HCT116 (cell line): ENCODE data around the gene MRPS2. TPM values are rescaled to one million over a fixed set of nuclear protein-coding genes. Genes with fewer than 3 reads are reported as not detected.

Experiments
- ATAC-seq: fragments of 200-7000 bp; cut with Tn5 transposase; 2 replicates; pipeline ENCODE4 v1.9.1; 2020; ENCODE audit warnings: mild to moderate bottlenecking, moderate library complexity
- BruUV-seq: library from RNA; stranded (reverse); fragments of 400-500 nt; replicated peaks from 2 replicates; lab custom pipeline; 2021; lab: Mats Ljungman, UMichigan
- CTCF ChIA-PET: fragments of 300-600 bp; sonication (Branson Sonifier 250); formaldehyde crosslinking; loops from one replicate; lab custom pipeline; 2021; ENCODE audit warnings: antibody characterized with exemption; lab: Charles Lee
- POLR2A ChIA-PET: fragments of 300-600, 350-600 bp; sonication (Branson Sonifier 250); formaldehyde crosslinking; loops from one replicate; lab custom pipeline; 2021; ENCODE audit warnings: antibody characterized with exemption; lab: Charles Lee
- RAD21 ChIA-PET, 2 experiments: fragments of 300-600 bp; sonication (Branson Sonifier 250); formaldehyde crosslinking; loops; one replicate each; lab custom pipeline; 2023; ENCODE audit warnings: low total read pairs in 2 of 2; ENCODE audit not compliant: uncharacterized antibody in 2 of 2, unreplicated experiment in 2 of 2, low non-redundant PET in 1 of 2; lab: Charles Lee
- DNase-seq: peaks from one replicate; pipeline ENCODE4 v3.0.0-alpha.2; 2010; ENCODE audit warnings: low read depth, low spot score
- H2AFZ ChIP-seq: fragments of 200-600 bp; shearing (Covaris generic), sonication (generic); 2 replicates; pipeline ENCODE4 v1.6.1; 2017; ENCODE audit warnings: low read depth, mixed run types, mixed read lengths, antibody characterized with exemption, low read length; ENCODE audit not compliant: poor library complexity, severe bottlenecking
- H3K27ac ChIP-seq: 2 replicates; pipeline ENCODE4 v1.5.1; 2012; ENCODE audit warnings: low read depth, low read length
- H3K27me3 ChIP-seq: fragments of 200-600 bp; sonication (generic); 2 replicates; pipeline ENCODE4 v1.6.1; 2016; ENCODE audit warnings: mixed run types, low read length, mixed read lengths; ENCODE audit not compliant: insufficient read depth
- H3K36me3 ChIP-seq, 2 experiments: fragments of 200-500 bp in 1 of 2; fragments of 200-600 bp in 1 of 2; sonication (Bioruptor generic) in 1 of 2; sonication (generic) in 1 of 2; 2 replicates each; pipeline versions ENCODE4 v1.5.1 to v1.6.1; 2014 to 2016; ENCODE audit warnings: low read length in 2 of 2, inconsistent platforms in 1 of 2, mixed read lengths in 1 of 2, mixed run types in 1 of 2; ENCODE audit not compliant: insufficient read depth in 2 of 2, control insufficient read depth in 1 of 2
- H3K4me1 ChIP-seq, 2 experiments: fragments of 200-600 bp in 1 of 2; sonication (generic) in 1 of 2; 2 replicates each; pipeline versions ENCODE4 v1.5.1 to v1.6.1; 2012 to 2017; ENCODE audit warnings: low read length in 2 of 2, inconsistent platforms in 1 of 2, mild to moderate bottlenecking in 1 of 2, mixed read lengths in 1 of 2, mixed run types in 1 of 2, moderate library complexity in 1 of 2; ENCODE audit not compliant: insufficient read depth in 2 of 2, control insufficient read depth in 1 of 2
- H3K4me2 ChIP-seq: fragments of 200-600 bp; sonication (generic); 2 replicates; pipeline ENCODE4 v1.6.1; 2017; ENCODE audit warnings: mixed run types, low read length, mixed read lengths
- H3K4me3 ChIP-seq, 2 experiments: fragments of 200-600 bp in 1 of 2; sonication (generic) in 1 of 2; replicated peaks in 1 of 2; 2 replicates each; pipeline ENCODE4 v1.5.1; 2011 to 2016; ENCODE audit warnings: low read length in 2 of 2, control low read depth in 1 of 2, low read depth in 1 of 2, mild to moderate bottlenecking in 1 of 2, mixed read lengths in 1 of 2, mixed run types in 1 of 2
- H3K79me2 ChIP-seq: fragments of 200-600 bp; sonication (generic); 2 replicates; pipeline ENCODE4 v1.6.1; 2017; ENCODE audit warnings: mild to moderate bottlenecking, mixed run types, low read length, moderate library complexity, mixed read lengths; ENCODE audit not compliant: insufficient read depth
- H3K9ac ChIP-seq: fragments of 200-600 bp; sonication (generic); 2 replicates; pipeline ENCODE4 v1.6.1; 2016; ENCODE audit warnings: low read length, mixed read lengths
- H3K9me2 ChIP-seq: fragments of 200-600 bp; sonication (generic), shearing (Covaris generic); 2 replicates; pipeline ENCODE4 v1.6.1; 2017; ENCODE audit warnings: mixed run types, mild to moderate bottlenecking, moderate library complexity; ENCODE audit not compliant: insufficient read depth
- H3K9me3 ChIP-seq, 2 experiments: fragments of 200-500 bp in 1 of 2; fragments of 200-600 bp in 1 of 2; sonication (Bioruptor generic) in 1 of 2; sonication (generic) in 1 of 2; 2 replicates each; pipeline ENCODE4 v1.6.1; 2014 to 2017; ENCODE audit warnings: low read length in 2 of 2, mixed read lengths in 2 of 2, inconsistent platforms in 1 of 2, low read depth in 1 of 2, mild to moderate bottlenecking in 1 of 2, mixed run types in 1 of 2, moderate library complexity in 1 of 2; ENCODE audit not compliant: control insufficient read depth in 1 of 2, insufficient read depth in 1 of 2
- H4K20me1 ChIP-seq: fragments of 200-600 bp; sonication (generic), shearing (Covaris generic); 2 replicates; pipeline ENCODE4 v1.6.1; 2017; ENCODE audit warnings: mixed run types, mild to moderate bottlenecking, moderate library complexity; ENCODE audit not compliant: insufficient read depth
- CBX3 ChIP-seq: IDR thresholded peaks from 2 replicates; pipeline ENCODE4 v1.6.1; 2012; ENCODE audit warnings: low read depth
- CTCF ChIP-seq, 3 experiments: fragments of 200-600 bp in 1 of 3; sonication (generic) in 1 of 3; IDR thresholded peaks in 2 of 3; conservative IDR thresholded peaks in 1 of 3; 2 replicates each; pipeline ENCODE4 v1.5.1; 2012 to 2017; ENCODE audit warnings: low read depth in 2 of 3, low read length in 2 of 3, antibody characterized with exemption in 1 of 3, borderline replicate concordance in 1 of 3, control low read depth in 1 of 3, mild to moderate bottlenecking in 1 of 3, mixed read lengths in 1 of 3, mixed run types in 1 of 3, moderate library complexity in 1 of 3; ENCODE audit not compliant: insufficient read depth in 1 of 3
- EGR1 ChIP-seq: IDR thresholded peaks from 2 replicates; pipeline ENCODE4 v1.6.1; 2012; ENCODE audit warnings: low read depth
- ELF1 ChIP-seq: IDR thresholded peaks from 2 replicates; pipeline ENCODE4 v1.6.1; 2012; ENCODE audit warnings: low read depth, borderline replicate concordance
- JUND ChIP-seq: IDR thresholded peaks from 2 replicates; pipeline ENCODE4 v1.6.1; 2012
- MAX ChIP-seq: IDR thresholded peaks from 2 replicates; pipeline ENCODE4 v1.6.1; 2012
- POLR2AphosphoS5 ChIP-seq: IDR thresholded peaks from 2 replicates; pipeline ENCODE4 v1.6.1; 2011; ENCODE audit warnings: mild to moderate bottlenecking, low read depth, low read length, moderate library complexity
- SIN3A ChIP-seq: IDR thresholded peaks from 2 replicates; pipeline ENCODE4 v1.6.1; 2012; ENCODE audit warnings: low read depth
- SP1 ChIP-seq: IDR thresholded peaks from 2 replicates; pipeline ENCODE4 v1.6.1; 2012; ENCODE audit warnings: low read depth
- TCF7L2 ChIP-seq: IDR thresholded peaks from 2 replicates; pipeline ENCODE4 v1.7.0; 2011; ENCODE audit warnings: borderline replicate concordance, inconsistent platforms; ENCODE audit not compliant: insufficient read depth, insufficient read length; ENCODE audit errors: extremely low read depth
- YY1 ChIP-seq: IDR thresholded peaks from 2 replicates; pipeline ENCODE4 v1.6.1; 2011; ENCODE audit warnings: low read length, low read depth, moderate library complexity, mild to moderate bottlenecking; ENCODE audit not compliant: insufficient replicate concordance; ENCODE audit errors: extremely low read depth
- ZFX ChIP-seq: fragments of 450-650 bp; IDR thresholded peaks from 2 replicates; pipeline ENCODE4 v1.6.1; 2017
- ZNF274 ChIP-seq: fragments of 200-500 bp; sonication (Bioruptor generic); IDR thresholded peaks from 2 replicates; pipeline ENCODE4 v1.6.1; 2014; ENCODE audit warnings: mild to moderate bottlenecking, low read depth, low read length, inconsistent platforms
- intact Hi-C: fragments of 100-400 bp; cut with micrococcal nuclease; formaldehyde crosslinking; loops from 2 replicates; pipeline ENCODE4 v1.10.0; 2022
- total RNA-seq: library from RNA; stranded (reverse); gene quantifications from one replicate; pipeline ENCODE4 v1.2.1, GENCODE V29; 2021; ENCODE audit not compliant: unreplicated experiment
- TF ChIP-seq, protein P1 (sequence below): IDR thresholded peaks from 2 replicates; pipeline ENCODE4 v1.6.1; 2012

Gene MRPS2
- total RNA-seq, 1 experiment from 2014 or later, result 85.1 TPM

DNA sequence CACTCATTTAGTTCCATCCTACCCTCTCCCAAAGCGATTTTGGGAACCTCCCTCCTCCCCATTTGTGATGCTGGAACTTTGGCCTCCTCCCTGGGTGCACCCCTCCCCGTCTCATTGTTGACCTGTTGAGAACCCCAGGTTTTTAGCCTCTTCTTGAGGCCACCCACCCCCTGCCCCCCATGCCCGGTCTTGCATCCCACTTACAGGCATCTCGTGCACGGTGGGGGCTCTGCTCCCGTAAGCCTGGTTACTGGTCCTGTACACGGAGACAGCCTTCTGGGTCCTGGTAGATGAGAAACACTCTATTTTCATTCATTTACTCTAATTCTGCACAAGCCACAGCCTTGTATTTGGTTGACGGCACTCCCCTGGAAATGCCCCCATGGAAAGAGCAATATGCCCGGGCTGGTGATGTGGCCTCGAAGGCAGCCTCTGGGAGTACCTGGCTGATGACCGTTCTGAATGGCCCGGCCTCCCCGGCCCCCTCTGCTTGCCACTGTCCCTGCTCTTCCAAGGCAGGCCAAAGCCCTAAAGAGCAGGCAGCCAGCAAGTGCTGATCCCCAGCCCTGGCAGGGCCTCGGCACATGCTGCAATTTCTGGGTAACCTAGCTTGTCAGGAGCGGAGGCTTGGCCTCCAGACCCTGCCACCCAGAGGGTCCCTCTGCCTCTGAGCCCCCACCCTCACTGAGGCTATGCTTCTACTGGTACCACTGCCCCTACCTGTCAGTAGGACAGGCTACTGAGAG is 1.9 kb upstream of the MRPS2 start:
- ChIA-PET RAD21 (no interaction called here), POLR2A (no interaction called here), CTCF (interaction anchor here (1.6 kb wide), 1 partner anchor 19 kb away, joined by 4 read pairs; the partner anchor contains the start of gene PPP1R26)
- intact Hi-C loops, result no loop called here
- Histone ChIP-seq H3K4me2 (peak overlapping the region; percentile 95), H3K9ac (peak overlapping the region; percentile 98; the same call in 1 of the 2 replicates), H3K9me2 (no peaks in the 10 kb centered on the region), H3K79me2 (peaks cover 30% of the 10 kb centered on the region), H3K9me3 (no peaks in the 10 kb centered on the region), H3K4me1 (peaks cover 12 to 42% of the 10 kb centered on the region in 2 experiments), H2AFZ (no peak overlapping the region)
- DNase-seq, result no peak
- no peak for TF ChIP-seq MAX
- TF ChIP-seq, protein P1, sequence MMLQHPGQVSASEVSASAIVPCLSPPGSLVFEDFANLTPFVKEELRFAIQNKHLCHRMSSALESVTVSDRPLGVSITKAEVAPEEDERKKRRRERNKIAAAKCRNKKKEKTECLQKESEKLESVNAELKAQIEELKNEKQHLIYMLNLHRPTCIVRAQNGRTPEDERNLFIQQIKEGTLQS, result no peak
- no peak for TF ChIP-seq SIN3A
- TF ChIP-seq YY1, result no peak
- TF ChIP-seq POLR2AphosphoS5, result no peak
- no peak for TF ChIP-seq ZFX
- TF ChIP-seq ZNF274, result no peak
- no peak for TF ChIP-seq CTCF (IDR thresholded peaks at IDR 0.05 in 2 of 3, conservative IDR thresholded peaks at IDR 0.05 in 1 of 3; ENCODE audit: borderline replicate concordance in 1 of 3, insufficient read depth in 1 of 3, low read depth in 2 of 3, low read length in 2 of 3)
- no peak for TF ChIP-seq TCF7L2
- TF ChIP-seq SP1, result no peak
- no peak for TF ChIP-seq EGR1
- TF ChIP-seq JUND, result no peak
- no peak for TF ChIP-seq CBX3
- no peak for TF ChIP-seq ELF1
- TF ChIP-seq, all 23 proteins: peak for 0
- no peaks in the 10 kb centered on the region for H4K20me1 ChIP-seq
- peaks cover 5 to 21% of the 10 kb centered on the region in 2 experiments for H3K36me3 ChIP-seq
- H3K4me3 ChIP-seq, result peak overlapping the region; percentile 78 to 79; a peak in 3 of 4 replicates
- H3K27ac ChIP-seq, result no peak overlapping the region
- ATAC-seq, result no peak
- H3K27me3 ChIP-seq, result no peaks in the 10 kb centered on the region
- no TSS peak for BruUV-seq
